HG03457 (cell line): ENCODE results near the gene NKD1.

Source experiments
- ATAC-seq: cut with Tn5 transposase; IDR thresholded peaks from one replicate; pipeline ENCODE4 v1.9.1; 2021; ENCODE audit warnings: moderate number of reproducible peaks; ENCODE audit not compliant: unreplicated experiment

NKD1 gene

GRCh38 chr16:50643192-50643591 lies 95.0 kb downstream of the NKD1 start:
- no peak for ATAC-seq

GRCh38 chr16:50644245-50644644 lies 96.0 kb downstream of the NKD1 start:
- no peak for ATAC-seq

GRCh38 chr16:50644729-50645128 lies 96.5 kb downstream of the NKD1 start:
- ATAC-seq = no peak

GRCh38 chr16:50645563-50646220 lies 97.5 kb downstream of the NKD1 start:
- no peak for ATAC-seq

- no peak for ATAC-seq
These were observed 98.1 kb downstream of the NKD1 start for GRCh38 chr16:50646345-50646744.

GRCh38 chr16:50651835-50652438 lies 103.7 kb downstream of the NKD1 start:
- ATAC-seq = no peak

- ATAC-seq = no peak
These were observed 104.7 kb downstream of the NKD1 start for GRCh38 chr16:50652836-50653425.

- ATAC-seq = no peak
These were observed 105.7 kb downstream of the NKD1 start for GRCh38 chr16:50653633-50654519.

- no peak for ATAC-seq
These were observed 107.4 kb downstream of the NKD1 start for GRCh38 chr16:50655558-50656055.

GRCh38 chr16:50657241-50657640 lies 109.0 kb downstream of the NKD1 start:
- ATAC-seq = no peak

GRCh38 chr16:50659806-50660205 lies 111.6 kb downstream of the NKD1 start:
- no peak for ATAC-seq

- no peak for ATAC-seq
These were observed 114.2 kb downstream of the NKD1 start for GRCh38 chr16:50662306-50662940.

- no peak for ATAC-seq
These were observed 116.1 kb downstream of the NKD1 start for GRCh38 chr16:50664270-50664669.

GRCh38 chr16:50665128-50665878 lies 117.1 kb downstream of the NKD1 start:
- no peak for ATAC-seq

GRCh38 chr16:50666658-50667496 lies 118.7 kb downstream of the NKD1 start:
- peak; percentile 68 for ATAC-seq

- ATAC-seq = no peak
These were observed 119.5 kb downstream of the NKD1 start for GRCh38 chr16:50667497-50668367.

GRCh38 chr16:50668368-50669008 lies 120.3 kb downstream of the NKD1 start:
- ATAC-seq = no peak

GRCh38 chr16:50669741-50670140 lies 121.5 kb downstream of the NKD1 start:
- ATAC-seq = no peak
